Vagina (tissue), 2 donors: Measurements from ENCODE around the gene PIGS.

Experiments used
- CTCF ChIP-seq, 3 experiments: fragments of 450-650 bp in 2 of 3; fragments of 200-600 bp in 1 of 3; sonication (generic) in 1 of 3; IDR thresholded peaks; one replicate each; pipeline ENCODE4 v1.5.1; 2017 to 2019; ENCODE audit warnings: antibody characterized with exemption in 3 of 3, mild to moderate bottlenecking in 2 of 3, moderate library complexity in 2 of 3
- POLR2A ChIP-seq, 2 donors: fragments of 450-650 bp; IDR thresholded peaks; one replicate each; pipeline ENCODE4 v1.6.1; 2017; ENCODE audit warnings: antibody characterized with exemption in 2 of 2, mild to moderate bottlenecking in 2 of 2, moderate library complexity in 2 of 2
- POLR2AphosphoS5 ChIP-seq, 2 donors: sonication (generic); formaldehyde crosslinking; IDR thresholded peaks; one replicate each; pipeline ENCODE4 v1.9.0; 2017; ENCODE audit warnings: antibody characterized with exemption in 2 of 2, mild to moderate bottlenecking in 2 of 2, low read depth in 1 of 2; ENCODE audit not compliant: insufficient read depth in 1 of 2

GRCh38 chr17:28616281-28616680 is 45.0 kb upstream of the PIGS start:
- TF ChIP-seq POLR2A (IDR thresholded peaks at IDR 0.05) (no peak), CTCF (IDR thresholded peaks at IDR 0.05) (no peak), POLR2AphosphoS5 (IDR thresholded peaks at IDR 0.05; ENCODE audit: insufficient read depth in 1 of 2, low read depth in 1 of 2) (no peak)
